Common myeloid progenitor, CD34-positive (primary cell): Measurements from ENCODE around the gene RIMS1.

Experiments
- CTCF ChIA-PET: fragments of 350-600 bp; sonication (Branson Sonifier 250); formaldehyde crosslinking; loops from one replicate; lab custom pipeline; 2021; ENCODE audit warnings: antibody characterized with exemption; lab: Charles Lee
- POLR2A ChIA-PET: fragments of 350-600 bp; sonication (Branson Sonifier 250); formaldehyde crosslinking; loops from one replicate; lab custom pipeline; 2021; ENCODE audit warnings: antibody characterized with exemption; lab: Charles Lee
- DNase-seq, 3 donors: peaks; one replicate each; pipeline versions ENCODE4 v3.0.0 to v3.0.0-alpha.2; 2013
- H3K27ac ChIP-seq, 2 experiments: 1 replicate in 1 of 2; 2 replicates in 1 of 2; pipeline ENCODE4 v1.7.0; 2013; ENCODE audit warnings: inconsistent platforms in 2 of 2, low read length in 2 of 2, mild to moderate bottlenecking in 2 of 2, low read depth in 1 of 2, moderate library complexity in 1 of 2; ENCODE audit not compliant: severe bottlenecking in 2 of 2, insufficient read depth in 1 of 2, poor library complexity in 1 of 2
- H3K27me3 ChIP-seq, 5 experiments: replicated peaks in 2 of 5; 1 replicate in 3 of 5; 2 replicates in 2 of 5; pipeline versions ENCODE4 v1.6.1 to v1.7.0; 2013; ENCODE audit warnings: low read length in 4 of 5, mild to moderate bottlenecking in 2 of 5, moderate library complexity in 2 of 5, inconsistent platforms in 1 of 5; ENCODE audit not compliant: insufficient read depth in 5 of 5, control insufficient read depth in 4 of 5
- H3K36me3 ChIP-seq, 4 experiments: 1 replicate in 2 of 4; 2 replicates in 2 of 4; pipeline versions ENCODE4 v1.6.1 to v1.7.0; 2013; ENCODE audit warnings: low read length in 3 of 4, control low read depth in 1 of 4, mild to moderate bottlenecking in 1 of 4; ENCODE audit not compliant: control insufficient read depth in 4 of 4, insufficient read depth in 4 of 4
- H3K4me1 ChIP-seq, 4 experiments: 1 replicate in 3 of 4; 2 replicates in 1 of 4; pipeline versions ENCODE4 v1.6.1 to v1.7.1; 2013; ENCODE audit warnings: low read length in 3 of 4, mild to moderate bottlenecking in 3 of 4, control low read depth in 1 of 4, inconsistent platforms in 1 of 4, moderate library complexity in 1 of 4; ENCODE audit not compliant: control insufficient read depth in 4 of 4, insufficient read depth in 4 of 4; ENCODE audit errors: control extremely low read depth in 1 of 4
- H3K4me3 ChIP-seq, 7 experiments: 1 replicate in 4 of 7; 2 replicates in 3 of 7; pipeline versions ENCODE4 v1.5.1 to v1.7.0; 2013; ENCODE audit warnings: mild to moderate bottlenecking in 7 of 7, low read length in 6 of 7, moderate library complexity in 6 of 7, inconsistent platforms in 2 of 7, low read depth in 2 of 7, control low read depth in 1 of 7; ENCODE audit not compliant: insufficient read depth in 4 of 7, control insufficient read depth in 1 of 7; ENCODE audit errors: extremely low read depth in 1 of 7
- H3K9me3 ChIP-seq, 5 experiments: 1 replicate in 4 of 5; 2 replicates in 1 of 5; pipeline versions ENCODE4 v1.6.1 to v1.7.1; 2013; ENCODE audit warnings: low read length in 4 of 5, mild to moderate bottlenecking in 2 of 5, inconsistent platforms in 1 of 5, low read depth in 1 of 5, moderate library complexity in 1 of 5; ENCODE audit not compliant: control insufficient read depth in 4 of 5, insufficient read depth in 2 of 5; ENCODE audit errors: control extremely low read depth in 1 of 5
- WGBS: methylation state at CpG from one replicate; pipeline ENCODE4 v1.1.5; 2013; ENCODE audit not compliant: insufficient coverage; 5-methylcytosine and 5-hydroxymethylcytosine counted together

RIMS1 gene

GRCh38 chr6:72272958-72273357 is 386.6 kb downstream of the RIMS1 start:
- CTCF ChIA-PET: no interaction called here
- WGBS: no CpG with 5 or more reads among the region's 1 CpG
- no peak for DNase-seq
- POLR2A ChIA-PET: no interaction called here
- H3K4me1 ChIP-seq: no peaks in the 10 kb centered on the region
- no peaks in the 10 kb centered on the region for H3K9me3 ChIP-seq
- H3K27ac ChIP-seq: no peak overlapping the region
- no peaks in the 10 kb centered on the region for H3K27me3 ChIP-seq
- H3K4me3 ChIP-seq: no peak overlapping the region
- no peaks in the 10 kb centered on the region for H3K36me3 ChIP-seq

GRCh38 chr6:72275888-72276287 is 389.5 kb downstream of the RIMS1 start:
- CTCF ChIA-PET: no interaction called here
- no peak for DNase-seq
- POLR2A ChIA-PET: no interaction called here
- no peak overlapping the region for H3K27ac ChIP-seq
- H3K36me3 ChIP-seq: no peaks in the 10 kb centered on the region
- no peak overlapping the region for H3K4me3 ChIP-seq
- no CpG with 5 or more reads among the region's 1 CpG for WGBS
- no peaks in the 10 kb centered on the region for H3K9me3 ChIP-seq
- no peaks in the 10 kb centered on the region for H3K27me3 ChIP-seq
- H3K4me1 ChIP-seq: no peaks in the 10 kb centered on the region

GRCh38 chr6:72282201-72282600 is 395.9 kb downstream of the RIMS1 start:
- Histone ChIP-seq H3K36me3 (no peaks in the 10 kb centered on the region), H3K27ac (no peak overlapping the region), H3K27me3 (no peaks in the 10 kb centered on the region), H3K9me3 (no peaks in the 10 kb centered on the region), H3K4me1 (no peaks in the 10 kb centered on the region), H3K4me3 (no peak overlapping the region)
- DNase-seq: no peak
- CTCF ChIA-PET: no interaction called here
- POLR2A ChIA-PET: no interaction called here

DNA sequence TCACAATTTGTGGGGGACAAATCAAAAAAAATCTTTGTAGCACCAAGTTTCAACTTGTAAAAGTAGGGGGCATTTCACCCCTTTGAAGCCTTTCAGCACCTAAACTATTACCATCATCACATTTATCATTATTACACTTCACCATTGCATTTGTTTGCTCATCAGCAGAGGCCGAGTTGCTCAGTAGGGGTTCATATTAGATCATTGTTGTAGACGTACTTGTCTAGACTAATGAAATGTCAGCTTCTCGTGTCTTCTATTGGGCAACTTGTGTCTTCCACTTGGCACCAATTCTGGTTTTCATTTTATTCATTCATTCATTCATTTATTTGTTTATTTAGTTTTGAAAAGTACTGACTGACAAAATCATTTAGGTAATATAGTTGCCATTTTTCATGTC is 397.2 kb downstream of the RIMS1 start:
- Histone ChIP-seq H3K27me3 (peaks cover 0 to 2% (median 0%) of the 10 kb centered on the region in 5 experiments), H3K4me1 (no peaks in the 10 kb centered on the region), H3K4me3 (no peak overlapping the region), H3K36me3 (no peaks in the 10 kb centered on the region), H3K9me3 (no peaks in the 10 kb centered on the region), H3K27ac (no peak overlapping the region)
- WGBS: no CpG with 5 or more reads among the region's 3 CpGs
- DNase-seq: no peak
- POLR2A ChIA-PET: no interaction called here
- CTCF ChIA-PET: no interaction called here

GRCh38 chr6:72286911-72287311 is 400.6 kb downstream of the RIMS1 start:
- no peak overlapping the region for H3K27ac ChIP-seq
- no CpG with 5 or more reads among the region's 1 CpG for WGBS
- CTCF ChIA-PET: no interaction called here

DNA sequence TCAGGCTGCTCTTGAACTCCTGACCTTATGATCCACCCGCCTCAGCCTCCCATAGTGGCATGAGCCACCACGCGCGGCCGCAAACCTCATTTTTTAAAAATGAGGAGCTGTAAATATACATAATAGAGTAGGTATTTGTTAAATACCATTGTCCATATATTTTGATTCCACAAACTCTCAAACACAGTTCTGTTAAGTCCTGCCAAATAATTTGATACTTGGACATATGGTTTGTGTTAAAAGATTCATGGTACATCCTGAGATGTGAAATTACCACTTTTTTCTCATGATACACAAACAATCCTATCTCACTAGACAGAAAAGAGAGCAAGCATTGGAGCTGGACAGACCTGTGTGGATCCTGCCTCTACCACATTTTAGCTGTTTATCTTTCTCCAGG is 401.5 kb downstream of the RIMS1 start:
- H3K27me3 ChIP-seq: peaks cover 0 to 2% (median 0%) of the 10 kb centered on the region in 5 experiments
- no peak for DNase-seq
- no peaks in the 10 kb centered on the region for H3K36me3 ChIP-seq
- H3K4me1 ChIP-seq: no peaks in the 10 kb centered on the region
- H3K27ac ChIP-seq: no peak overlapping the region
- 83% methylated on average over 1 of the region's 5 CpGs for WGBS
- ChIA-PET POLR2A (no interaction called here), CTCF (no interaction called here)
- H3K4me3 ChIP-seq: no peak overlapping the region
- no peaks in the 10 kb centered on the region for H3K9me3 ChIP-seq

More at GRCh38 chr6:72286911-72287311, 400.6 kb downstream of the RIMS1 start:
- Histone ChIP-seq H3K4me3 (no peak overlapping the region), H3K27me3 (peaks cover 0 to 2% (median 0%) of the 10 kb centered on the region in 5 experiments), H3K4me1 (no peaks in the 10 kb centered on the region), H3K9me3 (no peaks in the 10 kb centered on the region), H3K36me3 (no peaks in the 10 kb centered on the region)
- DNase-seq: no peak
- POLR2A ChIA-PET: no interaction called here

- H3K4me3 ChIP-seq: no peak overlapping the region
- peaks cover 0 to 2% (median 0%) of the 10 kb centered on the region in 5 experiments for H3K27me3 ChIP-seq
- POLR2A ChIA-PET: no interaction called here
- H3K9me3 ChIP-seq: no peaks in the 10 kb centered on the region
- no peak overlapping the region for H3K27ac ChIP-seq
- no peak for DNase-seq
- no peaks in the 10 kb centered on the region for H3K36me3 ChIP-seq
- CTCF ChIA-PET: no interaction called here
- WGBS: no CpG with 5 or more reads among the region's 2 CpGs
- H3K4me1 ChIP-seq: no peaks in the 10 kb centered on the region
Measured at GRCh38 chr6:72288592-72288991, 402.2 kb downstream of the RIMS1 start.
